ENCODE results near the gene CCNF.
A peak's percentile ranks its signal among the peaks of the same experiment; 100 is the strongest.

DNA sequence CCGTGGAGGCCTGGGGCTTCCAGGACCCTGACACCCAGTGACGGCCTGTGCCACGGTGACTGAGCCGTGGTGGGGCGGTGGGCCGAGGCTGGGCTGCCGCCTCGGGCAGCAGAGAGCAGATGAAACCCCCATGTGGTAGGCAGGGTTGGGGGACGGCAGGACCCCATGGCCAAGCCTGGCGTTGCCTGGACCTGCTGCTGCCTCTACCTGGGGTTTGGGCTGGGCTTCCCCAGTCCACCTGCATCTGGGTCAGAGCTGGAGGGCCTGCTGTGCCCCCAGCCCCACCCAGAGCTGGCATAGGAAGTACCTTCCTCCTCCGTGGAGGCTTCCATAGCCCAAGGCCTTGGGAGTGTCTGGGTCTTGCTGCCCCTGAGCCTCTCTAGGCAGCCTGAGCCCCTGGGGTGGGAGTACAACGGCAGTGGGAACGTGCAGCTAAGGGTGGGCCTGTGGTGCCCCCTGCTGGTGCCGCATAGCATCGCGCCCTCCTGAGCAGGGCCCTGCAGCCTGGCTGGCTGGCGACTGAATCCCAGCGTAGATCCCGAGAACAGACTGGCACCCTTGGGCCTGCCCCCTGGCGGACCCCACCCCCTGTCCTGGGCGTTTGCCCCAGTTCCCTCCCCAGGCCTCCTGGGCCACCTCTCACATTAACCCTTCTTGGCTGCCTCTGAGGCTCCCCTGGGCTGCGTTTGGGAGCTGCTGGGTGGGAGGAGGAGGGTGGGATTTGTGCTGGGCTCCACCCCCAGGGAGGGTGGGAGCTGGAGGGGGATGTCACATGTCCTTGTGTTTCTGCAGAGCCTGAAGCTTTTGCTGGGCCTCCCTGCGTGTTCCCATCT, 71.9 kb downstream of the CCNF start:
- TF ChIP-seq, protein P1, sequence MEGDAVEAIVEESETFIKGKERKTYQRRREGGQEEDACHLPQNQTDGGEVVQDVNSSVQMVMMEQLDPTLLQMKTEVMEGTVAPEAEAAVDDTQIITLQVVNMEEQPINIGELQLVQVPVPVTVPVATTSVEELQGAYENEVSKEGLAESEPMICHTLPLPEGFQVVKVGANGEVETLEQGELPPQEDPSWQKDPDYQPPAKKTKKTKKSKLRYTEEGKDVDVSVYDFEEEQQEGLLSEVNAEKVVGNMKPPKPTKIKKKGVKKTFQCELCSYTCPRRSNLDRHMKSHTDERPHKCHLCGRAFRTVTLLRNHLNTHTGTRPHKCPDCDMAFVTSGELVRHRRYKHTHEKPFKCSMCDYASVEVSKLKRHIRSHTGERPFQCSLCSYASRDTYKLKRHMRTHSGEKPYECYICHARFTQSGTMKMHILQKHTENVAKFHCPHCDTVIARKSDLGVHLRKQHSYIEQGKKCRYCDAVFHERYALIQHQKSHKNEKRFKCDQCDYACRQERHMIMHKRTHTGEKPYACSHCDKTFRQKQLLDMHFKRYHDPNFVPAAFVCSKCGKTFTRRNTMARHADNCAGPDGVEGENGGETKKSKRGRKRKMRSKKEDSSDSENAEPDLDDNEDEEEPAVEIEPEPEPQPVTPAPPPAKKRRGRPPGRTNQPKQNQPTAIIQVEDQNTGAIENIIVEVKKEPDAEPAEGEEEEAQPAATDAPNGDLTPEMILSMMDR (IDR thresholded peaks at IDR 0.05) = peak in 3 of 4 experiments; percentile 97 to 100 (median 98)
- no peak for TF ChIP-seq POLR2A (IDR thresholded peaks at IDR 0.05)
